Endothelial cell of umbilical vein (primary cell): Measurements from ENCODE around the gene HIGD1A. TPM values are rescaled to one million over a fixed set of nuclear protein-coding genes. Genes with fewer than 3 reads are reported as not detected.

ENCODE experiments used
- BruUV-seq: library from RNA; stranded (reverse); fragments of 400-500 nt; replicated peaks from 2 replicates; lab custom pipeline; 2021; lab: Mats Ljungman, UMichigan
- CTCF ChIA-PET: fragments of 300-600, 350-600 bp; sonication (Branson Sonifier 250); formaldehyde crosslinking; loops from one replicate; lab custom pipeline; 2021; ENCODE audit warnings: antibody characterized with exemption, inconsistent platforms; lab: Charles Lee
- POLR2A ChIA-PET: fragments of 300-600, 350-600 bp; sonication (Branson Sonifier 250); formaldehyde crosslinking; loops from one replicate; lab custom pipeline; 2021; ENCODE audit warnings: antibody characterized with exemption, inconsistent platforms; lab: Charles Lee
- DNase-seq: peaks from one replicate; pipeline ENCODE4 v3.0.0-alpha.2; 2011; ENCODE audit warnings: low read depth, low spot score
- FAIRE-seq: peaks from 2 replicates; lab custom pipeline; 2011; peaks lifted over from hg19 to GRCh38; lab: Jason Lieb, UNC
- H2AFZ ChIP-seq: 2 replicates; pipeline ENCODE4 v1.6.0; 2012; ENCODE audit warnings: low read depth, low read length, control low read depth, inconsistent platforms
- H3K27ac ChIP-seq: 2 replicates; pipeline ENCODE4 v1.5.1; 2011; ENCODE audit warnings: low read depth, mild to moderate bottlenecking, control low read depth, low read length, moderate library complexity; ENCODE audit not compliant: insufficient read depth
- H3K27me3 ChIP-seq, 2 experiments: 2 replicates each; pipeline versions ENCODE4 v1.6.0 to v1.6.1; 2011; ENCODE audit warnings: low read length in 2 of 2, mixed read lengths in 1 of 2; ENCODE audit not compliant: control insufficient read depth in 2 of 2, insufficient read depth in 2 of 2
- H3K36me3 ChIP-seq, 2 experiments: 2 replicates in 1 of 2; 3 replicates in 1 of 2; pipeline ENCODE4 v1.5.1; 2011; ENCODE audit warnings: low read length in 2 of 2, mild to moderate bottlenecking in 1 of 2, moderate library complexity in 1 of 2; ENCODE audit not compliant: control insufficient read depth in 2 of 2, insufficient read depth in 2 of 2; ENCODE audit errors: extremely low read depth in 1 of 2
- H3K4me1 ChIP-seq: 3 replicates; pipeline ENCODE4 v1.5.1; 2011; ENCODE audit warnings: mild to moderate bottlenecking, low read length; ENCODE audit not compliant: control insufficient read depth, insufficient read depth; ENCODE audit errors: extremely low read depth
- H3K4me2 ChIP-seq: 2 replicates; pipeline ENCODE4 v1.6.1; 2011; ENCODE audit warnings: low read length, control low read depth, mixed read lengths; ENCODE audit not compliant: insufficient read depth
- H3K4me3 ChIP-seq, 3 experiments: fragments of 200-600 bp in 1 of 3; sonication (generic), shearing (Covaris generic) in 1 of 3; replicated peaks in 1 of 3; 2 replicates each; pipeline ENCODE4 v1.5.1; 2011 to 2016; ENCODE audit warnings: control low read depth in 3 of 3, low read length in 3 of 3, mild to moderate bottlenecking in 2 of 3, inconsistent platforms in 1 of 3, low read depth in 1 of 3, moderate library complexity in 1 of 3; ENCODE audit not compliant: insufficient read depth in 1 of 3
- H3K79me2 ChIP-seq: 2 replicates; pipeline ENCODE4 v1.6.0; 2012; ENCODE audit warnings: low read length, inconsistent platforms; ENCODE audit not compliant: control insufficient read depth, insufficient read depth
- H3K9ac ChIP-seq: replicated peaks from 2 replicates; pipeline ENCODE3; 2011; ENCODE audit warnings: low read length, control low read depth; ENCODE audit not compliant: insufficient read depth; ENCODE audit errors: extremely low read depth
- H3K9me1 ChIP-seq: replicated peaks from 3 replicates; pipeline ENCODE4 v1.6.0; 2011; ENCODE audit warnings: mild to moderate bottlenecking, low read length; ENCODE audit not compliant: control insufficient read depth, insufficient read depth; ENCODE audit errors: extremely low read depth
- H3K9me3 ChIP-seq: replicated peaks from 2 replicates; pipeline ENCODE4 v1.5.1; 2012; ENCODE audit warnings: low read length, inconsistent platforms; ENCODE audit not compliant: control insufficient read depth, insufficient read depth
- H4K20me1 ChIP-seq: replicated peaks from 2 replicates; pipeline ENCODE3; 2011; ENCODE audit warnings: mild to moderate bottlenecking, low read length; ENCODE audit not compliant: control insufficient read depth, insufficient read depth; ENCODE audit errors: extremely low read depth
- EZH2 ChIP-seq: IDR thresholded peaks from 2 replicates; pipeline ENCODE4 v1.6.1; 2012; ENCODE audit warnings: borderline replicate concordance, low read depth, mild to moderate bottlenecking, moderate library complexity, low read length, inconsistent platforms; ENCODE audit not compliant: severe bottlenecking
- FOS ChIP-seq: IDR thresholded peaks from 2 replicates; pipeline ENCODE4 v1.6.1; 2011; ENCODE audit warnings: mild to moderate bottlenecking, low read length, moderate library complexity, borderline replicate concordance; ENCODE audit not compliant: insufficient read depth
- GATA2 ChIP-seq: IDR thresholded peaks from 2 replicates; pipeline ENCODE4 v1.7.0; 2011; ENCODE audit warnings: low read depth, mild to moderate bottlenecking, moderate library complexity, mixed read lengths, low read length; ENCODE audit not compliant: insufficient read length, insufficient read depth
- JUN ChIP-seq: IDR thresholded peaks from 2 replicates; pipeline ENCODE4 v1.6.1; 2011; ENCODE audit warnings: borderline replicate concordance, low read depth; ENCODE audit not compliant: insufficient read length, insufficient read depth
- MYC ChIP-seq: IDR thresholded peaks from one replicate; pipeline ENCODE4 v1.6.1; 2011; ENCODE audit warnings: mild to moderate bottlenecking, low read depth, low read length
- POLR2A ChIP-seq: IDR thresholded peaks from 2 replicates; pipeline ENCODE4 v1.6.1; 2012; ENCODE audit warnings: low read depth, mild to moderate bottlenecking, control low read depth, low read length
- POLR2AphosphoS5 ChIP-seq: IDR thresholded peaks from 2 replicates; pipeline ENCODE4 v1.6.1; 2012; ENCODE audit warnings: low read depth, mild to moderate bottlenecking, control low read depth, low read length, moderate library complexity; ENCODE audit not compliant: insufficient read depth
- dilution Hi-C: fragments of 300-500 bp; cut with MboI; formaldehyde crosslinking; loops from one replicate; pipeline ENCODE4 v1.15.0; 2019; ENCODE audit warnings: low sequenced_read_pairs; ENCODE audit not compliant: extremely low pct_ligation_motif_present
- intact Hi-C: fragments of 100-400 bp; cut with micrococcal nuclease; formaldehyde crosslinking; loops from one replicate; pipeline ENCODE4 v1.10.0; 2022
- polyA plus RNA-seq, 4 experiments: library from polyadenylated mRNA; depleted of rRNA in 3 of 4; stranded (reverse) in 3 of 4; unstranded in 1 of 4; fragments of >200 nt; gene quantifications; 2 replicates each; pipeline versions ENCODE4 v1.2.1 to v1.2.3, GENCODE V29; 2011 to 2012; ENCODE audit warnings: missing spikeins in 1 of 4
- total RNA-seq: library from RNA; stranded (reverse); gene quantifications from 2 replicates; pipeline ENCODE4 v1.2.3, GENCODE V29; 2021
- TF ChIP-seq, protein P1 (sequence below), 2 donors: IDR thresholded peaks; 1 replicate in 1 of 2; 2 replicates in 1 of 2; pipeline ENCODE4 v1.5.1; 2011; ENCODE audit warnings: low read length in 2 of 2, mild to moderate bottlenecking in 2 of 2, moderate library complexity in 2 of 2, control low read depth in 1 of 2, inconsistent platforms in 1 of 2, low read depth in 1 of 2; ENCODE audit not compliant: insufficient read depth in 1 of 2; ENCODE audit errors: extremely low read depth in 1 of 2
- TF ChIP-seq, protein P2 (sequence below): IDR thresholded peaks from 2 replicates; pipeline ENCODE4 v1.6.1; 2011; ENCODE audit not compliant: insufficient read depth, insufficient read length

Gene HIGD1A
- total and polyA plus RNA-seq, 2 donors (not counting 3 experiments of a cell fraction or from before 2014, with no cell fraction given) = 59.5 to 68.9 TPM

DNA sequence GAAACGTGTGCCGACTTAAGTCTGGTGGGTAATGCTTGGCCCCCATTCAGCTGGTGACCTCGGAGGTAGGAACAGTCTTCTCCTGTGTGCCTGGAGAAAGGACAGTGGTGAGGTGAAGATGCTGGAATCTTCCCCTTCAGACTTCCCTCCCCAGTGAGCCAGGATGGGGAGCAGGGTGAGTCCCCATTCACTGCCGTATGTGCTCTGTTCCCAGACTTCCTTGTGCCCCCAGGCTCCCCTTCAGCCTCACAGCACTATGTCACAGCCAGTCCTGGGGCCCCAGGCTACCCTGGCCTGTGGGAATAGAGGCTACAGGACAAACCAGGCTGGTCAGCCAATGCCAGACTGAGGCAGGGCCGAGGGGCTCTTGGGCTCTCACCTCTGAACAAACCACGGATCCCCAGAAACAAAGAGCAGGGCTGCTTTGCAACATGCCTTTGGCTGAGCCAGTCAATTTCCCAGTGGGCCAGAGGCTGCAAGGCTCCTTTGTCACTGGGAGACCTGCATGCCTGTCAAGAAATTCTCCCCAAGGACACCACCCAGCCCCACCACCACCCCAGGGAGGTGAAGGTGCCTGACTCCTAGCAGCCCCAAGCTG is 69.9 kb downstream of the HIGD1A start:
- Histone ChIP-seq H3K4me1 (no peaks in the 10 kb centered on the region), H2AFZ (no peak overlapping the region), H3K9me1 (no peaks in the 10 kb centered on the region), H3K9me3 (no peaks in the 10 kb centered on the region), H4K20me1 (no peaks in the 10 kb centered on the region), H3K9ac (no peak overlapping the region), H3K27me3 (no peaks in the 10 kb centered on the region), H3K79me2 (no peaks in the 10 kb centered on the region), H3K27ac (no peak overlapping the region), H3K4me2 (no peak overlapping the region), H3K4me3 (no peak overlapping the region), H3K36me3 (no peaks in the 10 kb centered on the region)
- no TSS peak for BruUV-seq
- TF ChIP-seq POLR2A = no peak
- TF ChIP-seq, protein P1, sequence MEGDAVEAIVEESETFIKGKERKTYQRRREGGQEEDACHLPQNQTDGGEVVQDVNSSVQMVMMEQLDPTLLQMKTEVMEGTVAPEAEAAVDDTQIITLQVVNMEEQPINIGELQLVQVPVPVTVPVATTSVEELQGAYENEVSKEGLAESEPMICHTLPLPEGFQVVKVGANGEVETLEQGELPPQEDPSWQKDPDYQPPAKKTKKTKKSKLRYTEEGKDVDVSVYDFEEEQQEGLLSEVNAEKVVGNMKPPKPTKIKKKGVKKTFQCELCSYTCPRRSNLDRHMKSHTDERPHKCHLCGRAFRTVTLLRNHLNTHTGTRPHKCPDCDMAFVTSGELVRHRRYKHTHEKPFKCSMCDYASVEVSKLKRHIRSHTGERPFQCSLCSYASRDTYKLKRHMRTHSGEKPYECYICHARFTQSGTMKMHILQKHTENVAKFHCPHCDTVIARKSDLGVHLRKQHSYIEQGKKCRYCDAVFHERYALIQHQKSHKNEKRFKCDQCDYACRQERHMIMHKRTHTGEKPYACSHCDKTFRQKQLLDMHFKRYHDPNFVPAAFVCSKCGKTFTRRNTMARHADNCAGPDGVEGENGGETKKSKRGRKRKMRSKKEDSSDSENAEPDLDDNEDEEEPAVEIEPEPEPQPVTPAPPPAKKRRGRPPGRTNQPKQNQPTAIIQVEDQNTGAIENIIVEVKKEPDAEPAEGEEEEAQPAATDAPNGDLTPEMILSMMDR (IDR thresholded peaks at IDR 0.05; ENCODE audit: extremely low read depth in 1 of 2, insufficient read depth in 1 of 2, low read depth in 1 of 2, low read length in 2 of 2) = no peak
- no peak for TF ChIP-seq JUN
- no peak for TF ChIP-seq GATA2
- no peak for TF ChIP-seq FOS
- TF ChIP-seq, protein P2, sequence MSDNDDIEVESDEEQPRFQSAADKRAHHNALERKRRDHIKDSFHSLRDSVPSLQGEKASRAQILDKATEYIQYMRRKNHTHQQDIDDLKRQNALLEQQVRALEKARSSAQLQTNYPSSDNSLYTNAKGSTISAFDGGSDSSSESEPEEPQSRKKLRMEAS = no peak
- no peak for TF ChIP-seq MYC
- no peak for TF ChIP-seq EZH2
- no peak for TF ChIP-seq POLR2AphosphoS5
- intact Hi-C loops = no loop called here
- ChIA-PET POLR2A (no interaction called here), CTCF (interaction anchor here (1.9 kb wide), 1 partner anchor 10 kb away, joined by 10 read pairs; no protein-coding TSS in a partner anchor)
- dilution Hi-C loops = no loop called here
- FAIRE-seq (no peak), DNase-seq (no peak)
